T-helper 1 cell (primary cell): ENCODE results near the gene RAD51B.

Source experiments
- DNase-seq, 5 donors: peaks; one replicate each; pipeline ENCODE4 v3.0.0-alpha.2; 2012 to 2020

Gene RAD51B

GRCh38 chr14:68154275-68154674, 334.7 kb downstream of the RAD51B start:
- no peak for DNase-seq

GRCh38 chr14:68157971-68158371, 338.4 kb downstream of the RAD51B start:
- no peak for DNase-seq

GRCh38 chr14:68158640-68159039, 339.1 kb downstream of the RAD51B start:
- DNase-seq: no peak

GRCh38 chr14:68159701-68160633, 340.4 kb downstream of the RAD51B start:
- DNase-seq: no peak

- DNase-seq: no peak
Observed at GRCh38 chr14:68160779-68161546, 341.4 kb downstream of the RAD51B start.

- no peak for DNase-seq
Observed at GRCh38 chr14:68162887-68163286, 343.3 kb downstream of the RAD51B start.

GRCh38 chr14:68164711-68165113, 345.1 kb downstream of the RAD51B start:
- no peak for DNase-seq

GRCh38 chr14:68165274-68165843, 345.8 kb downstream of the RAD51B start:
- DNase-seq: no peak

- DNase-seq: no peak
Observed at GRCh38 chr14:68166731-68167382, 347.3 kb downstream of the RAD51B start.

GRCh38 chr14:68167383-68168087, 348.0 kb downstream of the RAD51B start:
- no peak for DNase-seq

- no peak for DNase-seq
Observed at GRCh38 chr14:68168460-68169109, 349.0 kb downstream of the RAD51B start.

GRCh38 chr14:68172216-68172615, 352.6 kb downstream of the RAD51B start:
- no peak for DNase-seq

GRCh38 chr14:68172627-68173026, 353.0 kb downstream of the RAD51B start:
- DNase-seq: no peak

- no peak for DNase-seq
Observed at GRCh38 chr14:68173227-68173972, 353.8 kb downstream of the RAD51B start.

- no peak for DNase-seq
Observed at GRCh38 chr14:68174446-68174845, 354.9 kb downstream of the RAD51B start.

- DNase-seq: no peak
Observed at GRCh38 chr14:68176687-68177086, 357.1 kb downstream of the RAD51B start.

- no peak for DNase-seq
Observed at GRCh38 chr14:68177728-68178127, 358.1 kb downstream of the RAD51B start.

- DNase-seq: no peak
Observed at GRCh38 chr14:68178282-68178681, 358.7 kb downstream of the RAD51B start.

- no peak for DNase-seq
Observed at GRCh38 chr14:68181519-68182326, 362.1 kb downstream of the RAD51B start.

GRCh38 chr14:68182492-68182891, 362.9 kb downstream of the RAD51B start:
- peak in 1 of 5 donors; percentile 61 for DNase-seq
